Fibroblast of skin of left quadriceps (primary cell): ENCODE measurements around the gene TTLL6.
A peak's percentile ranks its signal among the peaks of the same experiment; 100 is the strongest.
"Not testable (repeated sequence)": the region's sequence is repeated elsewhere in the genome, so short reads cannot be mapped to it uniquely, and the experiment has no call there.

Source experiments
- DNase-seq, 2 experiments: peaks; one replicate each; pipeline ENCODE4 v3.0.0-alpha.2; 2013; ENCODE audit warnings: low read depth in 2 of 2

Gene TTLL6

DNA sequence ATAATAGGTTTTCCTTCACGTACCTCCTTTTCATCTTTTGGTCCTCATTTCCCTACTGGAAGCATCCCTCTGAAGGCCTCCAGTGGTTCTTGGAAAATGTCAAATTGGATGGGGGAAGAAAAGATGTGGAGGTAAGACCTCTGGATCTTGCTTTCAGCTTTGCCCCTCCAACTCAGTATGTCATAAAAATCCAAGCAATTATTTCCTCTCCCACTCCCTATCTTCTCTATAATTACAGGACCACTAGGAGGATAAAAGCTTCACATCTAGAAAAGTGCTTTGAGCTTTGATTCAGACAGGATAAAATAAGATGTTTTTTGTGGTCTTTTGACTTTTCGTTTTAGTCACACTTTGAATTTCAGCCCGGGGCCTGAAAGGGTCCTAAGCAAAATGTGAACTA lies 1.7 kb downstream of the TTLL6 start:
- no peak for DNase-seq

DNA sequence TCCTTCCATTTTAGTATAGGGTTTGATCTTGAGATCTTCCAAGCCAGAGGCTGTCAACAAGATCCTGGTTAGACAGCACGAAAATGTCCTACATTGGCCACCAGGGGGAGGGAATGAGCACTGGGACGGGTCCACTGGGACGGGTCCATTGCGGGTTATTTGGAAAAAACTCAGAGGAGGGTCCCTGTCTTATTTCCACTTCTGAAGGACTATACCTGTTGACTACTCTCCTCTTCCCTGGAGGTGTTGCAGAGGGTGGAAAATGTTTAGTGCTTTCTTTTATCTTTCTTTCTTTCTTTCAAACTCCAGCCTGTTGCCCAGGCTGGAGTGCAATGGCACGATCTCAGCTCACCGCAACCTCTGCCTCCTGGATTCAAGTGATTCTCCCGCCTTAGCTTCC lies 2.5 kb downstream of the TTLL6 start:
- peak in 1 of 2 experiments; percentile 15 for DNase-seq

DNA sequence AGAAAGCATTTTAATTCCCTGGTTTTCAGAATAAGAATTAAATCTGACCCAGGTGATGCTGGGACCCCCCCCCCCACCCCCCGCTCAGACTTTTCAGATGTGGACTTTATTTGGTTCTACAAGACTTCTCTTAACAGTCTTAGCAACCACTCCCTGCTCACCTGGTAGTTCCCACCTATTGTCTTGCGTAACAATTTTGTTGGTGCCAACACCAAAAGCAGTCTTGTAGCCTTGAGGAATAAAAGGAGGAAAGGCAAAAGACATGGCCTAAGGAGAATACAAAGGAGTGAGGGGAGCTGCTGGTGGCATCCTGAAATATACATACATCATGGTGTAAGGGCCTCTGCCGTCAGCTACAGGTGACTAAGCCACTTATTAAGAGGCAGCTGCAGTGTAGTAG lies 5.0 kb downstream of the TTLL6 start:
- no peak for DNase-seq

DNA sequence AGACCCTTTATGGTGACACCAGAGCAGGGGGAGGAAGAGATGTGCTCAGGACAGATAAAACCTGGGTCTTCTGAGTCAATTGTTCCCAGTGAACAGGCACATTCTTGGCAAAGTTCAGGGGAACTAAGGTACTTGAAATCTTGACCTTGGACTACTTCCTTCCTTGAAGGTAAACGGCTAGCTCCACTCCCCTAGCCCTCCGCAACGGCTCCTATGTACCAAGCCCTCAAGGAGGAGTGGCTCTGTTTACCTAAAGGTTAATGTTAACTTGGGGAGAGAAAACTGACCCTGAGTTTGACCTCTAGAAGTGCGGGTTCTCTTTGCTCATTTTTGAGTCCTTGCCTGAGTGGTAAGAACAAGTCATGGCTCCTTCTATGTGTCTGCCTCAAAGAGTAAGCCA lies 7.8 kb downstream of the TTLL6 start:
- DNase-seq = no peak

DNA sequence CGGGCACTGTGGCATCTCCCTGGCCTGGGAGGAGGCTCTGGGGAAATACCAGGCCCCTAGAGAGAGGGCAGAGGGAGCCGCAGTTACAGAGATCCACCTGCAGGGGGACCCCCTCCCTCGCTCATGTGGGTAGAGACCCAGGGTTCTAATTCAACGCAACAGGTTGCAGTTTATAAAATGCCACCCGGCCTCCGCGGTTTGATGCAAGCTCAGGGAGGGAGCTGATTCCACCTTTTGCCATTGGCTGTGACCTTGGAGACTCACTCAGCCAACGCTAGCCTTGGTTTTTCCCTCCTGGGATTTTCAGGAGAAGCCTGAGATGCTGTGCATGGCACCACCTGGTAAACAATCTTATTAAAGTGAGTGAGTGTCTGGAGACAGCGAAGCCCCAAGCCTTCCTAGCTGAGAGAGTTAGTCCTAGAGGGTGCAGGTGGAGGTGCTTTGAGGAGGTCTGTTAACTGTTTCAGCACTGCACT lies 12.1 kb downstream of the TTLL6 start:
- peak; percentile 9 to 30 for DNase-seq

DNA sequence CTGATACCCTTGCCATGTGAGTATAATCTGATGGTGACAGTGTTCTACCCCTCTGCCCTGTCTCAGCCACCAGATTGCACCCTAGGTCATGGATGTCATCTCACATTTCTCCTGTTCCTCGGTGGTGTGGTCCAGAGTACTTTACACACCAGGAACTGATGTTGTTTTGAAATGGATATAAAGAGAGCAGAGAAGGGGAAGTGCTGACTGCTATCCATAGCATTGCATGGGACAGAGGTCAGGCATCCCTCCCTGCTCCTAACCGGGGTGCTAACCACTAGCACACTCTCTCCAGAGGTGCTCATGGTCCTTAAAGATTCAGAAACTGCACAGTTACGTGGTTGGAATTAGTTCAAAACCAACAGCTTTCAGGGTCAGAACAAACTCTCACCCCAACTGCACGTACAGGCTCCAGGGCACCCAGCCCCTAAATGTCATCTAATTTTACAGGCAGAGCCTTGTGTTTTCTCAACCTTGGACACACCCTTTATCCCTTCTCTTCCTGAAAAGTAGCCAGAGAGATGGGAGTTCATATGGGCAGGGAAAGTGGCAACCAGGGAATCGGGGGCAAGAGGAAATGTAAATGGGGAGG lies 16.3 kb downstream of the TTLL6 start:
- DNase-seq = no peak

DNA sequence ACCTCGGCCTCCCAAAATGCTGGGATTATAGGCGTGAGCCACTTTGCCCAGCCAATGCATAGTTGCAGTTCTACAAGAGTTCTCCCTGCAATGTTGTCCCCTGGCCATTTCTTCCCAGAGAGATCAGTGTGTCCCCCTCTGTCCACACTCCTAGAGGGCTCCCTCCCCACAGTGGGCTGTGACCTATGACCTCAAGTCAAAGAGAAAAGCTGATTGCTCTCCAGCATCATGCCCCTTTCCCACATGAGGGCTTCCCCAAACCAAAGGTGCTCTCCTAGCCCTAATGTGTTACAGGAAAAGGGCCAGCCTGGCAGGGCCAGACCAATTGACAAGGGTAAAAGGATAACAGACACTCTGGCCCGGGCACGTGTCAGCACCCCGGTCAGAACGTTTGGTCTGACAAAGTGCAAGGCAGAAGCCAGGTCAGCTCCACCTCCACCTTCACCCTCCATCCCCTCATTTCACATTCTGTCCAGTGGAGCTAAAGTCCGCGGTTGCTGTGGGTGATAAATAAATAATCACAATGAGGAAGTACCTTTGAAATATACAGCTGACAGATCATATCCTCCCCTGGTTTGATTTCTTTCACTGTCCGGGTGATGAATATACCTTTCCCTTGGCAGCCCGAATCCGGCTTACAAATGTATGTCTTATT lies 17.8 kb downstream of the TTLL6 start:
- no peak for DNase-seq

DNA sequence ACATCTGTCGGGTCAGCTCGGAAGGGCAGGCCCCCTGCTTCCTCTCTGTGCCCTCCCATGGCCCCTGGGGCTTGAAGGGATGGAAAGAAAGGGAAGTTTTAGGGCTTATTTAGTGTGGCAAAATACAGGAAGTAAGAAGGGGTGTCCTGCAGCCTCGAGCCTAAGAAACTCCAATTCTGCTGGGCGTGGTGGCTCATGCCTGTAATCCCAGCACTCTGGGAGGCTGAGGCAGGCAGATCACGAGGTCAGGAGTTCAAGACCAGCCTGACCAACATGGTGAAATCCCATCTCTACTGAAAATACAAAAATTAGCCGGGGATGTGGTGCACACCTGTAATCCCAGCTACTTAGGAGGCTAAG lies 20.9 kb downstream of the TTLL6 start:
- DNase-seq = not testable (repeated sequence)

DNA sequence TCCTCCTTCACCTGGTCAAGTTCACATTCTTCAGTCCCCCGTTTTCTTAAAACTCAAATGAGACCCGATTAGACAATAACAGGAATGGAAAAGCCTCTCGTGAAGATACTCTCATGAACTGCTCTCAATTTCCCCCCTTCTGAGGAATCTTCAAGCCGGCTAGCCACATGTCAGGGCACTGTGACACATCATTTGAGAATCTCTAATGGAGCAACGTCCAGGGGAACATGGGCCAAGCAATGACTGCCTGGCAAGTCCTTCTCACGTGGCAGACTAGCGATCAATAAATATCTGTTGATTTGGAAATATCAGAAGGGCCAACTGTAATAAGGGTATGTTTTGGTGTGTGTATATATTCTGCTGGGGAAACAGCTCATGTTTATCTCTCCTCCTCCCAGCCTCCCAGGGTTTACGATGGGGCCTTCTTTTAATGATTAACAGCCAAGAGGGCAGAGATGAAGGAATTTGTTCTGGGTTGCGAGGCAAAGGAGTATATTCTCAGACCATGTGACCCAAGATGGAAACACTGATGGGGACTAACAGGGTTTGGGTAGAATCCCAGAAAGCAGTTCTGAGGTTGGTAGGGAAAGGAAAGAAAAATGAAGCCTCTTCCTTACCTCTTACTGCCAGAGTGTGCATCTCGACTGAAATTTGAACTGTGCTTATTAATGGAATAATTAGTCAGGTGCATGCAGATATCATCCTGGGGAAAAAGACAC lies 21.4 kb downstream of the TTLL6 start:
- peak; percentile 40 to 53 for DNase-seq

DNA sequence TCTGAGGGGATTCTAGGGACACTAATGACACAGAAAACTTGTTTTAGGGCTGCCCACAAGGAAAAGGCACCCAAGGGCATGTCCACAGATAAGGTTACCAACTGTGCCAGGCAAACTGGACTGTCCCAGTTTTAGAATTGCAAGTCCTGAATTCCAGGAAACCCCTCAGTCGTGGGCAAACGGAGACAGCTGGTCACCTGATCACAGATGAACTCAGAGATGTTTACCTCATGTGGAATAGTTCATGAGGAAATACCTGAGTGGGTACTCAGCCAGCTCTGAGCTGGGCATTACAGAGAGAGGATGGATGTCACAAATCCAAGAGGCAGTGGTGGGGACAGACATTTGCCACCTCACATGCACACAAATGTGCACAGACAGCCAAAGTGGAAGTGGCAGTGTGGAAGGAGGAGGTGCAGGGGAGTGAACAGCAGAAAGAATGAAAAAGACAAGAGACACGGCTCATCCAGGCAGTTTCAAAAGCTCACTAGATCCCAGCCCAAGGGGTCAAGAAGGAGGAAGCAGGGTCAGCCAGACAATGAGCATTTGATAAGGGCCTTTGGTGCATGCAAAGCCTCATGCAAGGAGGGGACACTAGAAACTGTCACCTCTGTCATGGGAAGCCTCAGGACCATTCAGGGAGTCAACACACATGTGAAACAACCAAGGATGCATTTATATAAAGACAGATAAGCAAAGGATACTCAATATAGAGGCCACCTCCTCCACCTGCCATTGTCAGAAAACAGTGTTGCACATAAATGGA lies 24.8 kb downstream of the TTLL6 start:
- DNase-seq = no peak

DNA sequence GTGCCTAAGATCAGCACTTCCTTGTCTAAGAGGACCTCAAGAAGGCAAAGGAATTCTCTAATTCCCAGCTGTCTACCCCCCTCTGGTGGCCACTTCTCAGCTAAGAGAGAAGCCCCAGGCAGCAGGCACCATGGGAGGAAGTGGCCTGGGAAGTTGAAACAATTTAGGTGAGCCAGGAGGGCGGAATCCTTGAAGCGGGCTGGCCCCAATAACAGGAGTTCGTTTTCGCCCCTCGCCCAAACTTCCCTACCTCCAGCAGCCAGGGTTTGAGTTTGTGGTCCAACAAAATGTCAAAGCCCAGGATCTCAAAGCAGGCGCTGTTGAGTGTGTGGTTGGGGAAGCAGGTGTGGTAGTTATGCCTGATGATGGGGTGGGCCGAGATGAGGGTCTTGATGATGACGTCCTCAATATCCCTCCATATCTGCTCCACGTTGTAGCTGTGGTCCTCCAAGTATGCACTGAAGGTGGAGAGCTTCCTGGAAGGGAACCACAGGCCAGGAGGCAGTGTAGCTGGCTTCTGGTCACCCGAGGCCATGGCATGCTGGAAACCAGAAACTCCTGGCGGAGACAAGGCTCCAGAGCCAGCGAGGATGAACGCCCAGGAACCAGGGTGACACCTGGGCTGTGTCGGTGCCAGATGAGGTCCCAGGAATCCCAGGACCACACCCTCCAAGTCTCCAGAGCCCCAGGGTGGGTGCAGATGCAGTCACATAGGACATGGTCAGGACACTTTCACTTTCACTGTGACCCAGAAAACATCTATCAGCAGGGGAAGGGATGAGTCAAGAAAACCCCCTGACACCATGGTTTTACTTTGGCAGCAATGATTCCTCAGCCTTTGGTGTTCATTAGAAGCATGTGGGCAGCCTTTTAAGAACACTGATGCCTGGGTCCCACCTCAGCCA lies 25.6 kb downstream of the TTLL6 start:
- peak; percentile 65 to 67 for DNase-seq

DNA sequence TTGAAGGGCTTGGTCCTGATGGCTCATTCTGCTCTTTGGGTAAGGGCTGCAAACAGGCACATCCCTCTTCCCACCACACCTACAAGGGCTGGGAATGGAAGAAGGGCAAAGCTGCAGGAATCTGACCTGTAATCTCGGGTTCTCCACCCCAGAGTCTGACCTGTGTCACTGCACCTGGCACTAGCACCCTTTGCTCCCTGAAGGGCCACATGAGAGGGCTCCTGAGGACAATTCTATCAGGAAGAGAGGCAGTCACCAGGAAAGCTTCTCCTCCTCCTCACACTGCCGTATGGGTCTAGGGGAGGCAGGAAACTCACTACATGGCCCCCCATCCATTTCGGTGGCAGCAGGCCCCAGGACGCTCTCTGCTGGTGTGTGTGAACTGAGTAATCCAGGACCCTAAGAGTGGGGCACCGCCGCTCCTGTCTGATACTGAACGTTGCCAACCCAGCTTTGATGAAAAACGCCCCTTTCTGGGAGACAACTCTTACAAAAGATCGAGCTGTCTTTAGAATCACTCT lies 26.4 kb downstream of the TTLL6 start:
- no peak for DNase-seq

DNA sequence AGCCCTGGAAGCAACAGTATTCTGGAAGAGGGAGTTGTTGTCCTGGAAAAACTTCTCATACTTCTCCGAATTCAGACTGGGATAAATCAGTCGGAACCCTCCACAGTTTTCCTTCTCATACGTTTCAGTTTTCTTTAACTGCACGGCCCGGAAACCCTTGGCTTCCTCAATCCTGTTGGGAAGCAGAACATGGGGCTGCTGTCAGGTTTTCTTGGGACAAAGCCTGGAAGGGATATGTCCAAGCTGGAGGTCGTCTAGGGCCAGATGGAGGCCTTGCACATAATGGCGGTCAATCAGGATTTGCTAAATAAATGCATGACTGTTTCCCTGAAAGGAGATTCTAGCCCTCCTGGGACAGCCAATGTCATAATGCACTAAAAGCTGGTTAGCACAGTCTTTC lies 29.2 kb downstream of the TTLL6 start:
- DNase-seq = no peak

DNA sequence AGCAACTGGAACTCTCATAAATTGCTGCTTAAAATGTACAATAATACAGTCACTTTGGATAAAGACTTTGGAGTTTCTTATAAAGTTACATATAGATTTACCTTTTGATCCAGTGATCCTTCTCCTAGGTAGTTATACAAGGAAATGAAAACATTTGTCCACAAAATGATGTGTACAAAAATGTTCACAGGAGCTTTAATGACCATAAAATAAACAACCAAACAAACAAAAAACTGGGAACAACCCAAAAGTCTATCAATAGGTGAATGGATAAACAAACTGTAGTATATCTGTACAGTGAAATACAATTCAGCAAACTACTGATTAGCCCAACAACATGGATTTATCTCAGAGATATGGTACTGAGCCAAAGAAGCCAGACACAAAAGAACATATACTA lies 37.6 kb downstream of the TTLL6 start:
- DNase-seq = no peak

DNA sequence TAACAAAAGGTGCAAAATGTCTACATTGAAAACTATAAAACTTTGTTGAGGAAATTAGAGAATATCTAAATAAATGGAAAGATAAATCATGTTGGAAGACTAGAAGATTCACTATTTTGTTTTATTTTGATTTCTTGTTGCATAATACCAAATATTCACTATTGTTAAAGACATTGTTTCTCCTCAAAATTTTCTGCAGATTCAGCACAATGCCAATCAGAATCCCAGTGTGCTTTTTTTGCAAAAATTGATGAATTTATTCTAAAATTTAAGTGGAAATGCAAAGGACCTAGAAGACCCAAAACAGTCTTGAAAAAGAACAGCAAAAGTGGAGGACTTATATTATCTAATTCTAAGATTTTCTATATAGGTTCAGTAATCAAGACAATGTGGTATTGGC lies 40.4 kb downstream of the TTLL6 start:
- no peak for DNase-seq

DNA sequence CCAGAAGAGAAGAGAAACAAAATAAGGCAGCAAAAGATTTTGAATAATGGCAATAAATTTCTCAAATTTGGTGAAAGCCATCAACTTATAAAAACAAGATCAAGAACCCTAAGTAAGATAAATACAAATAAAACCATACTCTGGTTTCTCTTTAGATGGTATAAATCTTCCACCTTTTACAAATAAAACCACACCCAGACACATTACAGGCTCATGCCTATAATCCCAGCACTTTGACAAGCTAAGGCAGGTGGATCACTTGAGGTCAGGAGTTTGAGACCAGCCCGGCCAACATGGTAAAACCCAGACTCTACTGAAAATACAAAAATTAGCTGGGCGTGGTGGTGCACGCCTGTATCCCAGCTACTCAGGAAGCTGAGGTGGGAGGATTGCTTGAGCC lies 43.8 kb downstream of the TTLL6 start:
- no peak for DNase-seq

DNA sequence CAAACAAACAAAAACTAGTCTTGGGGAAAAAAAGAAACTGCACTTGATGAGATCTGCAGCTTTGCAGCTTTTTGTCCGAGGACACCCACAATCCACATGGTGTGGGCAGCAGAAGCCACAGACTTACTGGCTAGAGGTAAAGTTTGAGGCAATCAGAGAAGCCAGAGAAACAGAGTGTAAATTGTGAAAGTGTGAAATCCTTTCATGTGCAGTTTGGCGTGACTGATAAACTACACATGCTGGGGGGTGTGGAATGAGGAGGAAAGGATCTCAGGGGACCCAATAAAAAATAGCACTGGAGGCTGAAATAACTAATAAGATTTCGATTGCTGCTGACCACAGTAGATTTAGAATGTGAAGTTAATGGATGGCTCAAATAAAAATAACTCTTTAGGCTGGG lies 46.1 kb downstream of the TTLL6 start:
- no peak for DNase-seq

DNA sequence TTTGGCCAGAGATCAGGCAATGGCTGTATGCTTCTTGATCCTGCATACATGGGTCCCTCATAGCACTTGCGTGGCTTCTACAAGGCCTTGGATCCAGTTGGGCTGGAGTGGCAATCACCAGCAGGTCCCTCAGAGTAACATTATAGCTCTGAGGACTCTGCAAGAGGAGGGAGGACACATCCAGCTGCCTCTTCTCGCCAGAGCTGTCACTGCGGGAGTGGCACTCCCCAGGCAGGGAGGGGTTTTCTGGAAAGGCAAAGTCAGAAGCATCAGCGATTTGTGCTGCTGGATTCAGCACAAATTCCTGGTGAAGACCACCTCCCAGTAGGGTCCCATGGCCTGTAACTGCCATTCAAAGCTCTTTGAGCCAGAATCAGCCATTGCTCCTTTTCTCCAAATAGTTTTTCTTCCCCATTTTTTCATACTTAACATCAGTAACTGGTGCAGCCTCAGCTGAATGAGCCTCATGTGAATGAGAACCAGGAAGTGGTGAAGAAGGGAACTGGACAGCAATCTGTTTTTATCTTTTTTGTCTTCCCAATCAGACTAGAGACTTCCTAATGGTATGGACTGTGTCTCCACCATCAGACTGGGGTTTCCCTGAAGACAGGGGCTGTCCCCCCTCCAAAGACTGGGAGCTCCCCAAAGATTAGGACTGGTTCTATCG lies 47.9 kb downstream of the TTLL6 start:
- no peak for DNase-seq

DNA sequence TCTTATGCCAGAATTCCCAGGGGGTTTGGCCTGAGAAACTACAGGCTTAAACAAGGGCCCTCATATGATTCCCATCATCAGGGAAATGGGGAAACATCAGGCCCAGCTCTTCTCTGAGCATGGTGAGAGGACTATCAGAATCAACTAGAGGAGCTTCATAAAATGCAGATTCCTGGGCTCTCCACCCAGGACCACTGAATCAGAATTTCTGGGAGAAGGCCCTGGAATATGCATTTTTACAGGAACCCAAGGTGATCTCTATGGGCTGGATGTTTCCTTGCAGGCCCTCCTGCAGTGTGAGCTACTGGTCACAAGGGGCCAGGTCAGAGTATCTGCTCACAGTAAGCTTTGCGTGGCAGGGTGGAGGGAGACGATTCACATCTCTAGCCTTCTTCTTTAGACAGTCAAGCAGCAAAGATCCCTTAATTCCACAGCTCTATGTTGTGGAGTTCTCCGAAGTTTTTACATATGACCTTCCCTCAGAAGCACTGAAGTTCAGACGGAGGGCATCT lies 49.7 kb downstream of the TTLL6 start:
- DNase-seq = no peak

DNA sequence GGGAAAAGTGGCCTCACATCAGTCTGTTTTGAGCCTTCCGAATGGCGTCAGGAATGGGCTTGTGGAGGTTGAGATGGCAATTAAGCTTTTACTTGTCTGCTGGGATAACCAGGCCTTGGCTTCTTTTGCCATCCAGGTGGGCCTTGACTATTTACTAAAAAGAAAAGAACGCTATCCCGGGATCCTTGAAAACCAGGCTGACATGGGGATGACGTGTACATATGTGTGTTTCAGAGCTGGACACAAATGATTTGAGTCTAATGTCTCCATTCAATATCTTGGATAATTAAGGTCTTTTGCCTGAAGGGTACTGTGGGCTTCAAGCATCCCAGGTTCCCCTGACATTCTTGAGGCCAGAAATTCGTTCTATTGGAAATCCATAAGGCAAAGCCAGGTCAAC lies 55.9 kb downstream of the TTLL6 start:
- no peak for DNase-seq
